DOHH2 (cell line): ENCODE data around the gene SPATA18.

Experiments used
- H3F3A ChIP-seq: fragments of 200-600 bp; sonication (generic), shearing (Covaris generic); 2 replicates; pipeline ENCODE4 v1.6.0; 2016; ENCODE audit warnings: antibody characterized with exemption, mild to moderate bottlenecking; ENCODE audit not compliant: control insufficient read depth, insufficient read depth
- H3K27ac ChIP-seq: fragments of 200-600 bp; sonication (generic); 2 replicates; pipeline ENCODE4 v1.5.1; 2014; ENCODE audit warnings: low read depth, mild to moderate bottlenecking, low read length, moderate library complexity
- H3K27me3 ChIP-seq: fragments of 200-600 bp; sonication (generic); 2 replicates; pipeline ENCODE4 v1.6.1; 2014; ENCODE audit warnings: mild to moderate bottlenecking, low read length, mixed read lengths; ENCODE audit not compliant: control insufficient read depth
- H3K36me3 ChIP-seq: fragments of 200-600 bp; sonication (generic); 2 replicates; pipeline ENCODE4 v1.6.1; 2014; ENCODE audit warnings: mild to moderate bottlenecking, low read length, moderate library complexity, mixed read lengths; ENCODE audit not compliant: control insufficient read depth
- H3K4me1 ChIP-seq: fragments of 200-600 bp; sonication (generic); 2 replicates; pipeline ENCODE4 v1.6.1; 2014; ENCODE audit warnings: mild to moderate bottlenecking, low read length, mixed read lengths; ENCODE audit not compliant: control insufficient read depth
- H3K4me2 ChIP-seq: fragments of 200-600 bp; sonication (generic); 2 replicates; pipeline ENCODE4 v1.6.0; 2014; ENCODE audit warnings: mild to moderate bottlenecking, low read length, moderate library complexity
- H3K4me3 ChIP-seq: fragments of 200-600 bp; sonication (generic); 2 replicates; pipeline ENCODE4 v1.5.1; 2014; ENCODE audit warnings: mild to moderate bottlenecking, low read length, mixed read lengths
- H3K79me2 ChIP-seq: fragments of 200-600 bp; sonication (generic); 2 replicates; pipeline ENCODE4 v1.6.1; 2014; ENCODE audit warnings: mild to moderate bottlenecking, low read length, mixed read lengths; ENCODE audit not compliant: control insufficient read depth
- H3K9me2 ChIP-seq: fragments of 200-600 bp; sonication (generic); replicated peaks from 2 replicates; pipeline ENCODE4 v1.6.1; 2014; ENCODE audit warnings: mild to moderate bottlenecking, low read length, mixed read lengths; ENCODE audit not compliant: control insufficient read depth
- H3K9me3 ChIP-seq: fragments of 200-600 bp; sonication (generic); 2 replicates; pipeline ENCODE4 v1.6.1; 2014; ENCODE audit warnings: antibody characterized with exemption, low read length, mixed read lengths; ENCODE audit not compliant: control insufficient read depth, insufficient read depth
- H4K20me1 ChIP-seq: fragments of 200-600 bp; sonication (generic); 2 replicates; pipeline ENCODE4 v1.6.0; 2014; ENCODE audit warnings: low read depth, mild to moderate bottlenecking, antibody characterized with exemption, low read length, moderate library complexity; ENCODE audit not compliant: control insufficient read depth, insufficient read depth
- CTCF ChIP-seq: fragments of 200-600 bp; sonication (generic); IDR thresholded peaks from one replicate; pipeline ENCODE4 v1.5.1; 2014; ENCODE audit warnings: antibody characterized with exemption, mild to moderate bottlenecking, low read depth, low read length; ENCODE audit not compliant: poor library complexity, severe bottlenecking
- EZH2phosphoT487 ChIP-seq: fragments of 200-600 bp; sonication (generic); IDR thresholded peaks from 2 replicates; pipeline ENCODE4 v1.6.1; 2017; ENCODE audit warnings: borderline replicate concordance, mild to moderate bottlenecking, antibody characterized with exemption, low read length, moderate library complexity, mixed read lengths

Gene SPATA18

GRCh38 chr4:52057196-52057595, 6.1 kb downstream of the SPATA18 start:
- no peaks in the 10 kb centered on the region for H3K9me2 ChIP-seq
- no peaks in the 10 kb centered on the region for H3K9me3 ChIP-seq
- TF ChIP-seq EZH2phosphoT487 = no peak
- no peak for TF ChIP-seq CTCF
- H3K4me3 ChIP-seq = no peak overlapping the region
- no peak overlapping the region for H3K4me2 ChIP-seq
- no peaks in the 10 kb centered on the region for H3K27me3 ChIP-seq
- no peaks in the 10 kb centered on the region for H3K79me2 ChIP-seq
- H4K20me1 ChIP-seq = no peaks in the 10 kb centered on the region
- no peaks in the 10 kb centered on the region for H3K36me3 ChIP-seq
- H3F3A ChIP-seq = peaks cover 8% of the 10 kb centered on the region
- peaks cover 15% of the 10 kb centered on the region for H3K4me1 ChIP-seq
- H3K27ac ChIP-seq = no peak overlapping the region

- Histone ChIP-seq H3K9me2 (no peaks in the 10 kb centered on the region), H3K4me2 (no peak overlapping the region), H3K4me1 (peaks cover 4% of the 10 kb centered on the region), H3K79me2 (no peaks in the 10 kb centered on the region), H4K20me1 (no peaks in the 10 kb centered on the region), H3K36me3 (no peaks in the 10 kb centered on the region), H3K9me3 (no peaks in the 10 kb centered on the region), H3K27me3 (no peaks in the 10 kb centered on the region), H3K4me3 (no peak overlapping the region), H3F3A (0 out of 2 replicates have a peak, but pooled peaks cover 2% of the 10 kb centered on the region), H3K27ac (no peak overlapping the region)
- TF ChIP-seq EZH2phosphoT487 = no peak
- no peak for TF ChIP-seq CTCF
These were observed 7.2 kb downstream of the SPATA18 start for GRCh38 chr4:52058275-52058674.

- no peak for TF ChIP-seq CTCF
- no peak for TF ChIP-seq EZH2phosphoT487
- Histone ChIP-seq H3K27me3 (no peaks in the 10 kb centered on the region), H3K36me3 (no peaks in the 10 kb centered on the region), H3F3A (no peaks in the 10 kb centered on the region), H4K20me1 (no peaks in the 10 kb centered on the region), H3K27ac (no peak overlapping the region), H3K9me2 (no peaks in the 10 kb centered on the region), H3K4me2 (no peak overlapping the region), H3K4me3 (no peak overlapping the region), H3K4me1 (no peaks in the 10 kb centered on the region), H3K9me3 (no peaks in the 10 kb centered on the region), H3K79me2 (no peaks in the 10 kb centered on the region)
These were observed 8.3 kb downstream of the SPATA18 start for GRCh38 chr4:52059372-52059771.

- Histone ChIP-seq H3K9me2 (no peaks in the 10 kb centered on the region), H3K4me3 (no peak overlapping the region), H3K27me3 (no peaks in the 10 kb centered on the region), H3F3A (no peaks in the 10 kb centered on the region), H3K36me3 (no peaks in the 10 kb centered on the region), H3K4me1 (no peaks in the 10 kb centered on the region), H4K20me1 (no peaks in the 10 kb centered on the region), H3K9me3 (no peaks in the 10 kb centered on the region), H3K79me2 (no peaks in the 10 kb centered on the region), H3K27ac (no peak overlapping the region), H3K4me2 (no peak overlapping the region)
- no peak for TF ChIP-seq EZH2phosphoT487
- no peak for TF ChIP-seq CTCF
These were observed 18.5 kb downstream of the SPATA18 start for GRCh38 chr4:52069571-52069970.
